Astrocyte (in vitro differentiated cells and primary cell): ENCODE results near the gene FBXL19.

Experiments
- EZH2 ChIP-seq: IDR thresholded peaks from 2 replicates; pipeline ENCODE4 v1.6.1; 2012; ENCODE audit warnings: mild to moderate bottlenecking, low read length, inconsistent platforms; ENCODE audit not compliant: insufficient read depth
- TF ChIP-seq, protein P1 (sequence below): IDR thresholded peaks from 2 replicates; pipeline ENCODE4 v1.5.1; 2011; ENCODE audit warnings: low read depth, mild to moderate bottlenecking, inconsistent platforms, low read length, moderate library complexity; ENCODE audit not compliant: insufficient read depth

DNA sequence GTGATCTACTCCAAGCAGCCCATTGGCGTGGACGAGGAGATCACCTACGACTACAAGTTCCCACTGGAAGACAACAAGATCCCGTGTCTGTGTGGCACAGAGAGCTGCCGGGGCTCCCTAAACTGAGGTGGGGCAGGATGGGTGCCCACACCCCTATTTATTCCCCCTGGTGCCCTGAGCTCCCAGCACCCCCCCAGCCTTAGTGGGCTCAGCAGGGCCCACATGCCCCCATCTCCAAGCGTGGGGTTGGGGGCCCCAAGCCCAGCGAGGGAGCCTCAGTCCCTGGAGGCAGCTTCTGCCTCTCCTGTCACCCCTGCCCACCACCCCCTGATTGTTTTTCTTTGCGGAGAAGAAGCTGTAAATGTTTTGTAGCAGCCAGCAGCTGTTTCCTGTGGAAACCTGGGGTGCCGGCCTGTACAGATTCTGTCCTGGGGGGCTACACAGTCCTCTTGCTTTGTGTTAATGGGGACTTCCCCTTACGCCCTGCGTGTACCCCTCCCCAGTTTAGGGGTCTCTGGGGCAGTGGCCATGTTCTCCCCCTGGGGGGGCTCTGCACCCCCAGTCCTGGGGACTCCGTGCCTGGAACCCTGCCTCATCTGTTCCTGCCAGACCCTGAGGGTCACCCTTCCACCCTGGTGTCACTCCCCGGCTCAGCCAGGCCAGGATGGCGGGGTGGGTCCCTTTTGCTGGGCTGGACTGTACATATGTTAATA lies 60.7 kb downstream of the FBXL19 start:
- TF ChIP-seq, protein P1, sequence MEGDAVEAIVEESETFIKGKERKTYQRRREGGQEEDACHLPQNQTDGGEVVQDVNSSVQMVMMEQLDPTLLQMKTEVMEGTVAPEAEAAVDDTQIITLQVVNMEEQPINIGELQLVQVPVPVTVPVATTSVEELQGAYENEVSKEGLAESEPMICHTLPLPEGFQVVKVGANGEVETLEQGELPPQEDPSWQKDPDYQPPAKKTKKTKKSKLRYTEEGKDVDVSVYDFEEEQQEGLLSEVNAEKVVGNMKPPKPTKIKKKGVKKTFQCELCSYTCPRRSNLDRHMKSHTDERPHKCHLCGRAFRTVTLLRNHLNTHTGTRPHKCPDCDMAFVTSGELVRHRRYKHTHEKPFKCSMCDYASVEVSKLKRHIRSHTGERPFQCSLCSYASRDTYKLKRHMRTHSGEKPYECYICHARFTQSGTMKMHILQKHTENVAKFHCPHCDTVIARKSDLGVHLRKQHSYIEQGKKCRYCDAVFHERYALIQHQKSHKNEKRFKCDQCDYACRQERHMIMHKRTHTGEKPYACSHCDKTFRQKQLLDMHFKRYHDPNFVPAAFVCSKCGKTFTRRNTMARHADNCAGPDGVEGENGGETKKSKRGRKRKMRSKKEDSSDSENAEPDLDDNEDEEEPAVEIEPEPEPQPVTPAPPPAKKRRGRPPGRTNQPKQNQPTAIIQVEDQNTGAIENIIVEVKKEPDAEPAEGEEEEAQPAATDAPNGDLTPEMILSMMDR, result no peak
- TF ChIP-seq EZH2, result no peak
